ENCODE data around the gene NELFB. TPM values are rescaled to one million over a fixed set of nuclear protein-coding genes. Genes with fewer than 3 reads are reported as not detected.

Gene NELFB
- total RNA-seq, 1 experiment from 2014 or later = 71.7 TPM

DNA sequence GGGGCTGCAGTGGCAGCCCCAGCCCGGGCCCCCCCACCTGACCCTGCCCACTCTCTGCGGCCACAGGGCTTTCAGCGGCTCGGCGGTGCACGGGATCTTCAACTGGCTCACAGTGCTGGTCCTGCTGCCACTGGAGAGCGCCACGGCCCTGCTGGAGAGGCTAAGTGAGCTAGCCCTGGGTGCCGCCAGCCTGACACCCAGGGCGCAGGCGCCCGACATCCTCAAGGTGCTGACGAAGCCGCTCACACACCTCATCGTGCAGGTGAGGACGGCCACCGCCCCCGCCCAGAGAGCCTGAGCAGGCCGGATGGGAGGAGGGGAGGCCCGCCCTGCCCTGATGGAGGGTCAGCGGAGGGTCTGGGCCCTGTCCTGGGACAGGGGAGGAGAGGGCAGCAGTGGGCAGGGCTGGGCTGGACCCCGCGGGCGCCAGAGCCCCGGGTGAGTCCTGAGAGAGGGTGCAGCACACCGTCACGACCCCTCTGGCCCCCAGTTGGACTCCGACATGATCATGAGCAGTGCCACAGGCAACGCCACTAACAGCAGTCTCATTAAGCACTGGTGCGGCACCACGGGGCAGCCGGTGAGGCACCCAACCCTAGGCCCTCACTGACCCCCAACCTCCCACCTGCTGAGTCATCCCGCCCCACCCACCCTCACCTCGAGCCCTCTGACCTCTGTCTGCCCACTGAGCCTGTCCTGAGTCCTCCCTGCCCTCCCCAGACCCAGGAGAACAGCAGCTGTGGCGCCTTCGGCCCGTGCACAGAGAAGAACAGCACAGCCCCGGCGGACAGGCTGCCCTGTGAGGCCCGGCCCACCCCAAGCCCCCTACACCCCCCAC lies 21.8 kb upstream of the NELFB start:
- Histone ChIP-seq H3K4me2 (ENCODE audit: insufficient read depth, insufficient read length, low read length) (no peak overlapping the region), H3K27ac (ENCODE audit: insufficient read length, low read depth, low read length) (no peak overlapping the region), H3K79me1 (ENCODE audit: insufficient read depth, low read depth, low read length, poor library complexity, severe bottlenecking) (no peaks in the 10 kb centered on the region), H4K20me1 (ENCODE audit: control insufficient read depth, insufficient read depth, insufficient read length) (no peaks in the 10 kb centered on the region), H3K4me1 (ENCODE audit: insufficient read depth, low read length) (peaks cover 3% of the 10 kb centered on the region; the same call in 1 of the 2 replicates), H3K14ac (ENCODE audit: insufficient read depth, low read length) (no peak overlapping the region), H2AFZ (ENCODE audit: low read length) (no peak overlapping the region), H2AK5ac (ENCODE audit: insufficient read length, low read length) (no peak overlapping the region), H3T11ph (ENCODE audit: low read length) (no peak overlapping the region), H3K9ac (ENCODE audit: extremely low read depth, insufficient read length, low read length) (no peak overlapping the region), H3K18ac (ENCODE audit: insufficient read length, low read depth, low read length) (no peak overlapping the region), H3K4ac (ENCODE audit: low read depth, low read length) (no peak overlapping the region), H2BK20ac (ENCODE audit: low read depth, low read length, poor library complexity, severe bottlenecking) (no peak overlapping the region), H2BK15ac (ENCODE audit: low read depth, low read length) (no peak overlapping the region), H3K9me3 (ENCODE audit: control insufficient read depth, low read depth, low read length) (no peaks in the 10 kb centered on the region), H3K56ac (ENCODE audit: insufficient read length, low read depth, low read length) (no peak overlapping the region), H4K91ac (ENCODE audit: insufficient read length, low read depth, low read length) (no peak overlapping the region), H3K23me2 (ENCODE audit: insufficient read length, low read depth, low read length, poor library complexity, severe bottlenecking) (no peaks in the 10 kb centered on the region), H3K27me3 (ENCODE audit: insufficient read depth, low read length) (no peaks in the 10 kb centered on the region), H2BK120ac (ENCODE audit: low read depth, low read length, poor library complexity, severe bottlenecking) (no peak overlapping the region), H3K79me2 (ENCODE audit: insufficient read depth, low read length) (no peaks in the 10 kb centered on the region), H2BK5ac (ENCODE audit: insufficient read length, low read length) (no peak overlapping the region), H2BK12ac (ENCODE audit: insufficient read length, low read depth, low read length) (no peak overlapping the region), H4K8ac (replicated peaks; ENCODE audit: insufficient read length, low read depth, low read length) (no peak overlapping the region), H4K5ac (ENCODE audit: insufficient read length, low read depth, low read length) (no peak overlapping the region), H3K23ac (ENCODE audit: insufficient read length, low read depth, low read length) (no peak overlapping the region)
- Mint-ChIP-seq H3K4me1 (peaks cover 8 to 13% of the 10 kb centered on the region in 2 experiments), H3K27ac (no peak overlapping the region), H3K36me3 (ENCODE audit: insufficient read depth in 1 of 3, low read depth in 3 of 3) (no peaks in the 10 kb centered on the region), H3K9me3 (no peaks in the 10 kb centered on the region), H3K27me3 (ENCODE audit: low read depth) (peaks cover 7% of the 10 kb centered on the region), H3K4me3 (no peak overlapping the region)
- no peak for DNase-seq
- WGBS (ENCODE audit: extremely low coverage, insufficient read length, low lambda C conversion rate) = no CpG with 5 or more reads among the region's 40 CpGs
- TF ChIP-seq CTCF (conservative IDR thresholded peaks at IDR 0.05) = no peak

Data from H9 (cell line).